Neural cell (in vitro differentiated cells): ENCODE results near the gene ZNF358. TPM values are rescaled to one million over a fixed set of nuclear protein-coding genes. Genes with fewer than 3 reads are reported as not detected.

Source experiments
- H2AFZ ChIP-seq: fragments of 200-600, 300-800 bp; sonication (generic), shearing (Covaris generic); 2 replicates; pipeline ENCODE4 v1.6.0; 2014; ENCODE audit warnings: low read depth, mild to moderate bottlenecking, antibody characterized with exemption, low read length, moderate library complexity
- H3F3A ChIP-seq: fragments of 200-600 bp; shearing (Covaris generic); 2 replicates; pipeline ENCODE4 v1.6.1; 2016; ENCODE audit warnings: mild to moderate bottlenecking, moderate library complexity, mixed read lengths, antibody characterized with exemption, low read length; ENCODE audit not compliant: insufficient read depth, poor library complexity, severe bottlenecking
- H3K27ac ChIP-seq: fragments of 200-600, 300-800 bp; sonication (generic), shearing (Covaris generic); 2 replicates; pipeline ENCODE4 v1.5.1; 2014; ENCODE audit warnings: mild to moderate bottlenecking, low read length, moderate library complexity
- H3K27me3 ChIP-seq: fragments of 300-800, 200-600 bp; sonication (generic), shearing (Covaris generic); 2 replicates; pipeline ENCODE4 v1.6.0; 2014; ENCODE audit warnings: mild to moderate bottlenecking, low read depth, low read length, moderate library complexity; ENCODE audit not compliant: insufficient read depth
- H3K36me3 ChIP-seq: fragments of 300-800, 200-600 bp; sonication (generic), shearing (Covaris generic); 2 replicates; pipeline ENCODE4 v1.5.1; 2014; ENCODE audit warnings: mild to moderate bottlenecking, antibody characterized with exemption, low read length, moderate library complexity; ENCODE audit not compliant: insufficient read depth
- H3K4me2 ChIP-seq: fragments of 300-800, 200-600 bp; sonication (generic), shearing (Covaris generic); 2 replicates; pipeline ENCODE4 v1.6.0; 2014; ENCODE audit warnings: mild to moderate bottlenecking, low read length
- H3K4me3 ChIP-seq: fragments of 300-800, 200-600 bp; sonication (generic), shearing (Covaris generic); 2 replicates; pipeline ENCODE4 v1.5.1; 2014; ENCODE audit warnings: mild to moderate bottlenecking, low read length, moderate library complexity
- H3K79me2 ChIP-seq: fragments of 200-600 bp; shearing (Covaris generic); replicated peaks from 2 replicates; pipeline ENCODE4 v1.6.0; 2014; ENCODE audit warnings: mild to moderate bottlenecking, low read length, moderate library complexity; ENCODE audit not compliant: insufficient read depth
- H3K9ac ChIP-seq: fragments of 300-800, 200-600 bp; sonication (generic), shearing (Covaris generic); 2 replicates; pipeline ENCODE4 v1.6.1; 2016; ENCODE audit warnings: mild to moderate bottlenecking, low read length, mixed read lengths
- H3K9me2 ChIP-seq: fragments of 200-600 bp; shearing (Covaris generic); 2 replicates; pipeline ENCODE4 v1.6.1; 2016; ENCODE audit warnings: mild to moderate bottlenecking, low read length, mixed read lengths; ENCODE audit not compliant: insufficient read depth
- H3K9me3 ChIP-seq: fragments of 200-600, 300-800 bp; sonication (generic), shearing (Covaris generic); 2 replicates; pipeline ENCODE4 v1.6.1; 2016; ENCODE audit warnings: mild to moderate bottlenecking, mixed run types, low read length, moderate library complexity, mixed read lengths
- H4K20me1 ChIP-seq: fragments of 200-600 bp; shearing (Covaris generic); 2 replicates; pipeline ENCODE4 v1.6.1; 2016; ENCODE audit warnings: mild to moderate bottlenecking, mixed run types; ENCODE audit not compliant: insufficient read depth
- CTCF ChIP-seq: fragments of 450-650 bp; IDR thresholded peaks from 2 replicates; pipeline ENCODE4 v1.5.1; 2014; ENCODE audit warnings: antibody characterized with exemption, mild to moderate bottlenecking, moderate library complexity; ENCODE audit not compliant: poor library complexity, severe bottlenecking
- EP300 ChIP-seq: fragments of 450-650 bp; conservative IDR thresholded peaks from 2 replicates; pipeline ENCODE4 v1.6.1; 2014; ENCODE audit warnings: antibody characterized with exemption, mild to moderate bottlenecking, moderate library complexity; ENCODE audit not compliant: poor library complexity, severe bottlenecking
- EZH2 ChIP-seq: fragments of 200-600, 300-800 bp; shearing (Covaris generic), sonication (generic); IDR thresholded peaks from 2 replicates; pipeline ENCODE4 v1.6.1; 2014; ENCODE audit warnings: antibody characterized with exemption, low read length, borderline replicate concordance, mild to moderate bottlenecking; ENCODE audit not compliant: insufficient read depth, poor library complexity, severe bottlenecking
- MXI1 ChIP-seq: fragments of 450-650 bp; conservative IDR thresholded peaks from 2 replicates; pipeline ENCODE4 v1.6.1; 2014; ENCODE audit warnings: antibody characterized with exemption, mild to moderate bottlenecking; ENCODE audit not compliant: poor library complexity, severe bottlenecking
- POLR2AphosphoS5 ChIP-seq: IDR thresholded peaks from 2 replicates; pipeline ENCODE4 v1.6.1; 2012
- RAD21 ChIP-seq: fragments of 450-650 bp; conservative IDR thresholded peaks from 2 replicates; pipeline ENCODE4 v1.6.1; 2014; ENCODE audit warnings: antibody characterized with exemption, mild to moderate bottlenecking, moderate library complexity
- SMC3 ChIP-seq: fragments of 450-650 bp; conservative IDR thresholded peaks from 2 replicates; pipeline ENCODE4 v1.6.1; 2014; ENCODE audit warnings: antibody characterized with exemption, mild to moderate bottlenecking, moderate library complexity; ENCODE audit not compliant: poor library complexity
- TAF1 ChIP-seq: IDR thresholded peaks from 2 replicates; pipeline ENCODE4 v1.6.1; 2012; ENCODE audit warnings: low read depth
- polyA plus RNA-seq: library from polyadenylated mRNA; depleted of rRNA; stranded (reverse); fragments of >200 nt; gene quantifications from 2 replicates; pipeline ENCODE4 v1.2.3, GENCODE V29; 2014
- TF ChIP-seq, protein P1 (sequence below): IDR thresholded peaks from 2 replicates; pipeline ENCODE4 v1.6.1; 2012; ENCODE audit warnings: borderline replicate concordance

Gene ZNF358
- polyA plus RNA-seq, 1 donor from 2014 or later = 22.0 TPM

GRCh38 chr19:7535047-7535997 is 19.4 kb downstream of the ZNF358 start, which contains the start of gene PNPLA6:
TSS of gene PNPLA6 (plus strand) at chr19:7535717. CDS start at chr19:7535789, 72 bp downstream.
- peak within 1 kb of the TSS; percentile 86 for H3K9ac ChIP-seq
- H3K79me2 ChIP-seq = no peaks in the 10 kb centered on the region
- H3K9me3 ChIP-seq = no peaks in the 10 kb centered on the region
- peak within 1 kb of the TSS; percentile 92 for H3K4me2 ChIP-seq
- H3K9me2 ChIP-seq = no peaks in the 10 kb centered on the region
- H3K36me3 ChIP-seq = no peaks in the 10 kb centered on the region
- peak within 1 kb of the TSS; percentile 94 for H3K4me3 ChIP-seq
- H3F3A ChIP-seq = peaks cover 5% of the 10 kb centered on the region
- no peaks in the 10 kb centered on the region for H4K20me1 ChIP-seq
- H2AFZ ChIP-seq = peak within 1 kb of the TSS; percentile 80
- TF ChIP-seq EZH2 (no peak), SMC3 (peak; percentile 30), CTCF (no peak), MXI1 (peak; percentile 79), TAF1 (no peak), POLR2AphosphoS5 (peak; percentile 83), RAD21 (no peak), EP300 (peak; percentile 47)
- TF ChIP-seq, protein P1, sequence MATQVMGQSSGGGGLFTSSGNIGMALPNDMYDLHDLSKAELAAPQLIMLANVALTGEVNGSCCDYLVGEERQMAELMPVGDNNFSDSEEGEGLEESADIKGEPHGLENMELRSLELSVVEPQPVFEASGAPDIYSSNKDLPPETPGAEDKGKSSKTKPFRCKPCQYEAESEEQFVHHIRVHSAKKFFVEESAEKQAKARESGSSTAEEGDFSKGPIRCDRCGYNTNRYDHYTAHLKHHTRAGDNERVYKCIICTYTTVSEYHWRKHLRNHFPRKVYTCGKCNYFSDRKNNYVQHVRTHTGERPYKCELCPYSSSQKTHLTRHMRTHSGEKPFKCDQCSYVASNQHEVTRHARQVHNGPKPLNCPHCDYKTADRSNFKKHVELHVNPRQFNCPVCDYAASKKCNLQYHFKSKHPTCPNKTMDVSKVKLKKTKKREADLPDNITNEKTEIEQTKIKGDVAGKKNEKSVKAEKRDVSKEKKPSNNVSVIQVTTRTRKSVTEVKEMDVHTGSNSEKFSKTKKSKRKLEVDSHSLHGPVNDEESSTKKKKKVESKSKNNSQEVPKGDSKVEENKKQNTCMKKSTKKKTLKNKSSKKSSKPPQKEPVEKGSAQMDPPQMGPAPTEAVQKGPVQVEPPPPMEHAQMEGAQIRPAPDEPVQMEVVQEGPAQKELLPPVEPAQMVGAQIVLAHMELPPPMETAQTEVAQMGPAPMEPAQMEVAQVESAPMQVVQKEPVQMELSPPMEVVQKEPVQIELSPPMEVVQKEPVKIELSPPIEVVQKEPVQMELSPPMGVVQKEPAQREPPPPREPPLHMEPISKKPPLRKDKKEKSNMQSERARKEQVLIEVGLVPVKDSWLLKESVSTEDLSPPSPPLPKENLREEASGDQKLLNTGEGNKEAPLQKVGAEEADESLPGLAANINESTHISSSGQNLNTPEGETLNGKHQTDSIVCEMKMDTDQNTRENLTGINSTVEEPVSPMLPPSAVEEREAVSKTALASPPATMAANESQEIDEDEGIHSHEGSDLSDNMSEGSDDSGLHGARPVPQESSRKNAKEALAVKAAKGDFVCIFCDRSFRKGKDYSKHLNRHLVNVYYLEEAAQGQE = peak; percentile 42
- H3K27me3 ChIP-seq = no peaks in the 10 kb centered on the region
- peak within 1 kb of the TSS; percentile 87 for H3K27ac ChIP-seq

DNA sequence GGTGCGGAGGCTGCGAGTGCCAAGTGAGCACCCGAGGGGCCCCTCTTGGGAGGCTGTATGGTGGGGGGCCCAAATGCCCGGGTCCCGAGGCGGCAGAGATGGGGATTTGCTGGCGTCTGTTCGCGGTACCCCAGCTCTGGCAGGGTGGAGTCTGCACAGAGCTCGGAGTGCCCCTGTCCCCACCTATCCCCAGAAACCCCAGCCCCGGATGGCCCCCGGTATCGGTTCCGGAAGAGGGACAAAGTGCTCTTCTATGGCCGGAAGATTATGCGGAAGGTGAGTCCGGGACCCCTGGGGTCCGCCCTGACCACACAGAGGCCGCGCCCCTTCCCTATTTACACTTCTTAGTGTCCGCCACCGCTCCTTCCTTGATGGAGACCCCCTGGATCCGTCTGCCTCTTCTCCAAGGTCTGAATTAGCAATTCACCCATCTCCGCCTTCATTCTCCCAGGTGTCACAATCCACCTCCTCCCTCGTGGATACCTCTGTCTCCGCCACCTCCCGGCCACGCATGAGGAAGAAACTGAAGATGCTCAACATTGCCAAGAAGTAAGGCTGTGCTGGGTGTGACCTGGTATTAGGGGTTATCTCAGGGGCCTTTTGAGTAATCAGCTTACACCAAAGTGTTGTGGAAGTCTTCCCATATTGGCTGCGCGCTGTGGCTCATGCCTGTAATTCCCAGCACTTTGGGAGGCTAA is 20.2 kb downstream of the ZNF358 start:
- H3K9me2 ChIP-seq = no peaks in the 10 kb centered on the region
- TF ChIP-seq EZH2 (no peak), MXI1 (no peak), CTCF (no peak), TAF1 (no peak), RAD21 (no peak), SMC3 (no peak), POLR2AphosphoS5 (no peak), EP300 (no peak)
- TF ChIP-seq, protein P1 = no peak
- peak overlapping the region; percentile 86 for H3K9ac ChIP-seq
- no peaks in the 10 kb centered on the region for H4K20me1 ChIP-seq
- H3F3A ChIP-seq = peaks cover 5% of the 10 kb centered on the region
- H3K9me3 ChIP-seq = no peaks in the 10 kb centered on the region
- no peaks in the 10 kb centered on the region for H3K36me3 ChIP-seq
- H3K4me3 ChIP-seq = peak overlapping the region; percentile 94
- peak overlapping the region; percentile 87 for H3K27ac ChIP-seq
- H3K4me2 ChIP-seq = peak overlapping the region; percentile 59
- no peaks in the 10 kb centered on the region for H3K79me2 ChIP-seq
- peak overlapping the region; percentile 80 for H2AFZ ChIP-seq
- no peaks in the 10 kb centered on the region for H3K27me3 ChIP-seq
